PC-3 (cell line): ENCODE measurements around the gene PNMA3. TPM values are rescaled to one million over a fixed set of nuclear protein-coding genes. Genes with fewer than 3 reads are reported as not detected.
A peak's percentile ranks its signal among the peaks of the same experiment; 100 is the strongest.

Experiments
- ATAC-seq: fragments of 200-7000 bp; cut with Tn5 transposase; 2 replicates; pipeline ENCODE4 v1.9.1; 2020; ENCODE audit warnings: mild to moderate bottlenecking, moderate library complexity
- BruUV-seq: library from RNA; stranded (reverse); fragments of 400-500 nt; replicated peaks from 2 replicates; lab custom pipeline; 2021; lab: Mats Ljungman, UMichigan
- CTCF ChIA-PET: fragments of 300-600 bp; sonication (Branson Sonifier 250); formaldehyde crosslinking; loops from one replicate; lab custom pipeline; 2022; ENCODE audit warnings: antibody characterized with exemption; lab: Charles Lee
- POLR2A ChIA-PET: fragments of 300-600 bp; sonication (Branson Sonifier 250); formaldehyde crosslinking; loops from one replicate; lab custom pipeline; 2022; ENCODE audit warnings: antibody characterized with exemption; ENCODE audit not compliant: unreplicated experiment; lab: Charles Lee
- DNase-seq: peaks from one replicate; pipeline ENCODE4 v3.0.0-alpha.2; 2015
- H2AFZ ChIP-seq: fragments of 300-600 bp; sonication (generic); 2 replicates; pipeline ENCODE4 v1.6.0; 2016; ENCODE audit warnings: antibody characterized with exemption, low read length
- H3F3A ChIP-seq: fragments of 300-600 bp; sonication (generic); one replicate; pipeline ENCODE4 v1.6.0; 2017; ENCODE audit warnings: antibody characterized with exemption, low read length, control low read depth, mild to moderate bottlenecking; ENCODE audit not compliant: unreplicated experiment
- H3K27ac ChIP-seq: fragments of 300-600 bp; sonication (generic); 2 replicates; pipeline ENCODE4 v1.5.1; 2016; ENCODE audit warnings: mild to moderate bottlenecking, low read length
- H3K27me3 ChIP-seq: fragments of 300-600 bp; sonication (generic); 2 replicates; pipeline ENCODE4 v1.6.1; 2016; ENCODE audit warnings: low read length, mixed read lengths
- H3K36me3 ChIP-seq: fragments of 300-600 bp; sonication (generic); 2 replicates; pipeline ENCODE4 v1.6.1; 2016; ENCODE audit warnings: low read depth, mixed run types, low read length, mixed read lengths
- H3K4me1 ChIP-seq: fragments of 300-600 bp; sonication (generic); 2 replicates; pipeline ENCODE4 v1.5.1; 2016; ENCODE audit warnings: low read length; ENCODE audit not compliant: insufficient read depth
- H3K4me2 ChIP-seq: fragments of 300-600 bp; sonication (generic); 2 replicates; pipeline ENCODE4 v1.6.0; 2016; ENCODE audit warnings: low read length
- H3K4me3 ChIP-seq: fragments of 300-600 bp; sonication (generic); 2 replicates; pipeline ENCODE4 v1.5.1; 2016; ENCODE audit warnings: mild to moderate bottlenecking, low read length, mixed read lengths
- H3K79me2 ChIP-seq: fragments of 300-600 bp; sonication (generic); 2 replicates; pipeline ENCODE4 v1.6.1; 2017; ENCODE audit warnings: low read length, mixed read lengths
- H3K9ac ChIP-seq: fragments of 300-600 bp; sonication (generic); 2 replicates; pipeline ENCODE4 v1.6.0; 2016; ENCODE audit warnings: mild to moderate bottlenecking, low read length
- H3K9me2 ChIP-seq: fragments of 300-600 bp; sonication (generic); replicated peaks from 2 replicates; pipeline ENCODE4 v1.6.1; 2016; ENCODE audit warnings: mixed run types, low read length, mixed read lengths
- H3K9me3 ChIP-seq: fragments of 300-600 bp; sonication (generic); 2 replicates; pipeline ENCODE4 v1.6.1; 2016; ENCODE audit warnings: low read length, mixed read lengths
- H4K20me1 ChIP-seq: fragments of 300-600 bp; sonication (generic); 2 replicates; pipeline ENCODE4 v1.6.1; 2016; ENCODE audit warnings: low read length, mixed read lengths
- EZH2 ChIP-seq: fragments of 300-600 bp; sonication (generic); IDR thresholded peaks from one replicate; pipeline ENCODE4 v1.6.1; 2017; ENCODE audit warnings: antibody characterized with exemption, mild to moderate bottlenecking, low read length; ENCODE audit not compliant: unreplicated experiment
- EZH2phosphoT487 ChIP-seq: fragments of 300-600 bp; sonication (generic); IDR thresholded peaks from 2 replicates; pipeline ENCODE4 v1.6.1; 2018; ENCODE audit warnings: mild to moderate bottlenecking, antibody characterized with exemption, low read length, borderline replicate concordance
- intact Hi-C: fragments of 100-400 bp; cut with micrococcal nuclease; formaldehyde crosslinking; loops from 2 replicates; pipeline ENCODE4 v1.9.0; 2023
- total RNA-seq: library from RNA; depleted of rRNA; stranded (reverse); fragments of >200 nt; gene quantifications from 2 replicates; pipeline ENCODE4 v1.2.3, GENCODE V29; 2014
- TF ChIP-seq, protein P1 (sequence below): fragments of 300-600 bp; sonication (generic); conservative IDR thresholded peaks from 2 replicates; pipeline ENCODE4 v1.5.1; 2017; ENCODE audit warnings: antibody characterized with exemption, low read depth, mild to moderate bottlenecking, low read length

The PNMA3 gene
- total RNA-seq, 1 experiment from 2014 or later, result not detected

DNA sequence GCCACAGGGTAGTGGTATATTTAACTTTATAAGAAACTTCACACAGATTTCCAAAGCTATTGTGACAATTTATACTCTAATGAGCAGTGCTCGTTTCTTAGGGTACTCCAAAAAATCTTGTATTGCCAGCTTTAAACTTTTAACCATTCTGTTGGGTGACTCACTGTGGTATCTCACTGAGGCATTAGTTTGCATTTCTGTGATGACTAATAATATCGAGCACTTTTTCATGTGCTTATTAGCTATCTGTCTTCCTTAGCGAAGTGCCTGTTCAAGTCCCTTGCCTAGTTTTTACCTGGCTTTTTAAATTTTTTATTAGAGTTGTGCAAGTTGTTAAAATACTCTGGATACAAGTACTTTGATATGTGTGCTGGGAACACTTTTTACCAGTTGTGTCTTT is 5.5 kb downstream of the PNMA3 start:
- H3F3A ChIP-seq, result no peaks in the 10 kb centered on the region
- no peaks in the 10 kb centered on the region for H4K20me1 ChIP-seq
- DNase-seq, result peak; percentile 71
- H3K79me2 ChIP-seq, result no peaks in the 10 kb centered on the region
- TF ChIP-seq EZH2phosphoT487, result no peak
- TF ChIP-seq, protein P1, sequence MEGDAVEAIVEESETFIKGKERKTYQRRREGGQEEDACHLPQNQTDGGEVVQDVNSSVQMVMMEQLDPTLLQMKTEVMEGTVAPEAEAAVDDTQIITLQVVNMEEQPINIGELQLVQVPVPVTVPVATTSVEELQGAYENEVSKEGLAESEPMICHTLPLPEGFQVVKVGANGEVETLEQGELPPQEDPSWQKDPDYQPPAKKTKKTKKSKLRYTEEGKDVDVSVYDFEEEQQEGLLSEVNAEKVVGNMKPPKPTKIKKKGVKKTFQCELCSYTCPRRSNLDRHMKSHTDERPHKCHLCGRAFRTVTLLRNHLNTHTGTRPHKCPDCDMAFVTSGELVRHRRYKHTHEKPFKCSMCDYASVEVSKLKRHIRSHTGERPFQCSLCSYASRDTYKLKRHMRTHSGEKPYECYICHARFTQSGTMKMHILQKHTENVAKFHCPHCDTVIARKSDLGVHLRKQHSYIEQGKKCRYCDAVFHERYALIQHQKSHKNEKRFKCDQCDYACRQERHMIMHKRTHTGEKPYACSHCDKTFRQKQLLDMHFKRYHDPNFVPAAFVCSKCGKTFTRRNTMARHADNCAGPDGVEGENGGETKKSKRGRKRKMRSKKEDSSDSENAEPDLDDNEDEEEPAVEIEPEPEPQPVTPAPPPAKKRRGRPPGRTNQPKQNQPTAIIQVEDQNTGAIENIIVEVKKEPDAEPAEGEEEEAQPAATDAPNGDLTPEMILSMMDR, result no peak
- TF ChIP-seq EZH2, result no peak
- no peak overlapping the region for H2AFZ ChIP-seq
- H3K36me3 ChIP-seq, result no peaks in the 10 kb centered on the region
- no peaks in the 10 kb centered on the region for H3K9me2 ChIP-seq
- ATAC-seq, result peak; percentile 89
- intact Hi-C loops, result no loop called here
- H3K27me3 ChIP-seq, result peaks cover 11% of the 10 kb centered on the region
- no peak overlapping the region for H3K27ac ChIP-seq
- BruUV-seq, result no TSS peak
- POLR2A ChIA-PET, result no interaction called here
- no peak overlapping the region for H3K9ac ChIP-seq
- CTCF ChIA-PET, result interaction anchor here (0.6 kb wide), 1 partner anchor 408 kb away, joined by 4 read pairs; no protein-coding TSS in a partner anchor
- peak overlapping the region; percentile 43 for H3K4me2 ChIP-seq
- peaks cover 11% of the 10 kb centered on the region for H3K4me1 ChIP-seq
- no peaks in the 10 kb centered on the region for H3K9me3 ChIP-seq
- H3K4me3 ChIP-seq, result no peak overlapping the region

DNA sequence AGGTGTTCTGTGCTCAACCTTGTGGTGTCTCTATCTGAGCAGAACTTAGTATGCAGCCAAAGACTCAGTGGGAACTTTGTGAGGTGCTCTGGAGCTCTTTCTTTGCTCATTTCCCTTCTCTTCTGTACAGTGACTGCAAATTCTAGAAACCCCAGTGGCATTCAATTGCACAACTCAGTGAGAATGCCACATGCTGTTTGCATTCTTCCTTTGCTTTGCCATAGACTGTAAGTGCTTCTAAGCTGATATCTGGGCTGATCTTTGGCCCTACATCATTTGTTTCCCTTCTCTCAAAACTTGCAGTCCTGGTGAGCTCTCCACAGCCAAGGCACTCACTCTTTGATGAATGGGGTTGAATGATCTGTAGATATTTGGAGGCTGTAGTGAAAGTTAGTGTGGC is 7.0 kb downstream of the PNMA3 start:
- no TSS peak for BruUV-seq
- POLR2A ChIA-PET, result no interaction called here
- intact Hi-C loops, result no loop called here

DNA sequence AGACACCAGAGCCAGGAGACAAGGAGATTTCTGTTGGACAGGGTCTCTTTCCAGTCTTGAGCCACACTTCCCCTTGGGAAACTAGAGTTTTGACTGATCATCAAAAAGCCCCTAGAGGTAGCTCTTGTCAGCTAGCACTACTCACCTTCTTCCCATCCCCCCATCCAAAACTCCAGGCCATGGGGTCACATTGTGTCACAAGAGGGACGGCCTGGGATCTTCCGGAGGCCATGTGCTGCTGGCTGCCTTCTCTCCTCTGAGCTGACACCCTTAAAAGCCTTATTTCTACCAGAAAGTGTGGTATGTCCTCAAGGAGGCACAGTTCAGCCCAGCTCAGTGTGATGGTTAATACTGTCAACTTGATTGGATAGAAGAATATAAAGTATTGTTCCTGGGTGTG is 7.8 kb downstream of the PNMA3 start:
- Histone ChIP-seq H3K4me3 (no peak overlapping the region), H3K79me2 (no peaks in the 10 kb centered on the region), H3K9me2 (no peaks in the 10 kb centered on the region), H3F3A (no peaks in the 10 kb centered on the region), H3K9me3 (no peaks in the 10 kb centered on the region), H3K36me3 (no peaks in the 10 kb centered on the region), H3K27me3 (no peaks in the 10 kb centered on the region), H3K4me1 (peaks cover 11% of the 10 kb centered on the region), H3K27ac (no peak overlapping the region), H4K20me1 (no peaks in the 10 kb centered on the region), H3K4me2 (no peak overlapping the region), H2AFZ (no peak overlapping the region), H3K9ac (no peak overlapping the region)
- ATAC-seq (no peak), DNase-seq (no peak)
- TF ChIP-seq, protein P1, result no peak
- TF ChIP-seq EZH2phosphoT487 (no peak), EZH2 (no peak)
- no TSS peak for BruUV-seq
- ChIA-PET POLR2A (no interaction called here), CTCF (no interaction called here)
- intact Hi-C loops, result no loop called here

More for the DNA sequence above, 7.0 kb downstream of the PNMA3 start:
- Histone ChIP-seq H3K79me2 (no peaks in the 10 kb centered on the region), H4K20me1 (no peaks in the 10 kb centered on the region), H3K36me3 (no peaks in the 10 kb centered on the region), H3K4me1 (peaks cover 11% of the 10 kb centered on the region), H3K4me2 (no peak overlapping the region), H3K9ac (no peak overlapping the region), H3K4me3 (no peak overlapping the region), H3K27ac (no peak overlapping the region), H3K9me2 (no peaks in the 10 kb centered on the region), H3K27me3 (no peaks in the 10 kb centered on the region), H2AFZ (no peak overlapping the region), H3K9me3 (no peaks in the 10 kb centered on the region), H3F3A (no peaks in the 10 kb centered on the region)
- CTCF ChIA-PET, result no interaction called here
- DNase-seq, result no peak
- TF ChIP-seq EZH2, result no peak
- no peak for TF ChIP-seq EZH2phosphoT487
- TF ChIP-seq, protein P1, result no peak
- ATAC-seq, result no peak
